Measurements from ENCODE around the gene UPB1. TPM values are rescaled to one million over a fixed set of nuclear protein-coding genes. Genes with fewer than 3 reads are reported as not detected.

Gene UPB1
- total and polyA plus RNA-seq, 9 of the 15 experiments (the other 6 are each of a cell fraction or from before 2014, with no cell fraction given), result 0.06 to 0.11 TPM; not detected in 7

GRCh38 chr22:24482575-24482974 is 12.6 kb upstream of the UPB1 start (continued):
- TF ChIP-seq CEBPZ (IDR thresholded peaks at IDR 0.05; ENCODE audit: borderline replicate concordance, low read depth, low read length) (no peak), E2F1 (CRISPR knock-in tag; IDR thresholded peaks at IDR 0.05) (no peak), RNF2 (IDR thresholded peaks at IDR 0.05) (no peak), SRSF1 (IDR thresholded peaks at IDR 0.05; ENCODE audit: low read depth, low read length) (no peak), GTF2A2 (tag; IDR thresholded peaks at IDR 0.05) (no peak), ZNF780A (CRISPR knock-in tag; IDR thresholded peaks at IDR 0.05) (no peak), SMARCB1 (IDR thresholded peaks at IDR 0.05; ENCODE audit: insufficient read length, low read depth) (no peak), ATF6 (CRISPR knock-in tag; IDR thresholded peaks at IDR 0.05) (no peak), C11orf30 (IDR thresholded peaks at IDR 0.05; ENCODE audit: low read depth) (peak; percentile 70), CEBPG (CRISPR knock-in tag; IDR thresholded peaks at IDR 0.05) (peak; percentile 71), CEBPG (tag; conservative IDR thresholded peaks at IDR 0.05 in 1 of 2, IDR thresholded peaks at IDR 0.05 in 1 of 2) (peak; percentile 86 to 92), ZFP1 (CRISPR knock-in tag; IDR thresholded peaks at IDR 0.05) (no peak), THAP7 (CRISPR knock-in tag; IDR thresholded peaks at IDR 0.05) (no peak), KLF10 (CRISPR knock-in tag; IDR thresholded peaks at IDR 0.05) (no peak), CBX5 (IDR thresholded peaks at IDR 0.05; ENCODE audit: borderline replicate concordance, low read depth) (no peak), CTCFL (IDR thresholded peaks at IDR 0.05; ENCODE audit: borderline replicate concordance, insufficient read depth, low read depth, low read length, poor library complexity, severe bottlenecking) (no peak), MIER1 (IDR thresholded peaks at IDR 0.05; ENCODE audit: low read depth) (no peak), PHB2 (IDR thresholded peaks at IDR 0.05; ENCODE audit: low read depth) (no peak), NUFIP1 (IDR thresholded peaks at IDR 0.05; ENCODE audit: partially characterized antibody) (no peak)

Measured in K562 (cell line).